A673 (cell line): Measurements from ENCODE around the gene GNA15.

Source experiments
- EZH2 ChIP-seq: fragments of 200-600 bp; sonication (generic); IDR thresholded peaks from 2 replicates; pipeline ENCODE4 v1.6.1; 2017; ENCODE audit warnings: borderline replicate concordance, low read depth, mild to moderate bottlenecking, mixed read lengths, antibody characterized with exemption, low read length; ENCODE audit not compliant: poor library complexity, severe bottlenecking
- TF ChIP-seq, protein P1 (sequence below): fragments of 300-800, 200-600 bp; sonication (generic); conservative IDR thresholded peaks from 2 replicates; pipeline ENCODE4 v1.5.1; 2017; ENCODE audit warnings: low read depth, mild to moderate bottlenecking, antibody characterized with exemption, low read length, moderate library complexity, mixed read lengths

DNA sequence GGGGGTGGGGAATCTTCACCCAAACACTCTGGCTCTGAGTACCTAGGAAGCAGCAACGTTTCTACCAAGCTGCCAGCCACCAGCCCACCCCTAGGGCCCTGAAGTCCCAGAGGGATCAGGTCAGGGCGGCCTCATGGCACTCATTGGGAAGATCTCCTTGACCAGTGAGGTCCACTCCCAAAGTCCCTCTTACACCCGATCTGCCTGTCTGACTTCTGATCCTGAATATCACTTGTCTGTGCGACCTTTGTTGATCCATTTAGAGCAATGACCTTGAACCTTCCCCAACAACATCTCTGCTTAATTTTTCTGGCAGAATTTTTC is 2.1 kb upstream of the GNA15 start:
- TF ChIP-seq, protein P1, sequence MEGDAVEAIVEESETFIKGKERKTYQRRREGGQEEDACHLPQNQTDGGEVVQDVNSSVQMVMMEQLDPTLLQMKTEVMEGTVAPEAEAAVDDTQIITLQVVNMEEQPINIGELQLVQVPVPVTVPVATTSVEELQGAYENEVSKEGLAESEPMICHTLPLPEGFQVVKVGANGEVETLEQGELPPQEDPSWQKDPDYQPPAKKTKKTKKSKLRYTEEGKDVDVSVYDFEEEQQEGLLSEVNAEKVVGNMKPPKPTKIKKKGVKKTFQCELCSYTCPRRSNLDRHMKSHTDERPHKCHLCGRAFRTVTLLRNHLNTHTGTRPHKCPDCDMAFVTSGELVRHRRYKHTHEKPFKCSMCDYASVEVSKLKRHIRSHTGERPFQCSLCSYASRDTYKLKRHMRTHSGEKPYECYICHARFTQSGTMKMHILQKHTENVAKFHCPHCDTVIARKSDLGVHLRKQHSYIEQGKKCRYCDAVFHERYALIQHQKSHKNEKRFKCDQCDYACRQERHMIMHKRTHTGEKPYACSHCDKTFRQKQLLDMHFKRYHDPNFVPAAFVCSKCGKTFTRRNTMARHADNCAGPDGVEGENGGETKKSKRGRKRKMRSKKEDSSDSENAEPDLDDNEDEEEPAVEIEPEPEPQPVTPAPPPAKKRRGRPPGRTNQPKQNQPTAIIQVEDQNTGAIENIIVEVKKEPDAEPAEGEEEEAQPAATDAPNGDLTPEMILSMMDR, result no peak
- TF ChIP-seq EZH2, result no peak
